ENCODE results near the gene GFRA4. TPM values are rescaled to one million over a fixed set of nuclear protein-coding genes. Genes with fewer than 3 reads are reported as not detected.

Gene GFRA4
- total and polyA plus RNA-seq, 2 donors (not counting 3 experiments of a cell fraction or from before 2014, with no cell fraction given) = not detected

DNA sequence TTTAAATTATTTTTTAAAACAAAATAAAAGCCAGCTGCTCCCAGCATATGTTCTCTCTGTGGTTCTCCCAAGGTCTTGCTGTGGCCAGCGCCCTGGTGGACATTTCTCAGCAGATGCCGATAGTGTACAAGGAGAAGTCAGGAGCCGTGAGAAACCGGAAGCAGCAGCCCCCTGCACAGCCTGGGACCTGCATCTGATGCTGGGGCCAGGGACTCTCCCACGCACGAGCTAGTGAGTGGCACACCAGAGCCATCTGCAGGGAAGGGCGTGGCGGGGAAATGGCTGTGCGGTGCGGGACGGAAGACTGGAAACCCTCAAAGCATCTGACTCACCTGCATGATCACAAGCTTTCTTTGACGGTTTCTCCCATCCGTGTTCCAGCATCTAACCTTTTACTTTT is 16.5 kb downstream of the GFRA4 start:
- CTCF ChIA-PET = interaction anchor here (0.6 to 1.8 kb wide), 4 partner anchors 13 to 436 kb away, joined by 3 to 6 read pairs (median 3); no protein-coding TSS in a partner anchor
- POLR2A ChIA-PET = no interaction called here
- dilution Hi-C loops (cut with MboI; ENCODE audit: extremely low pct_ligation_motif_present, low sequenced_read_pairs) = no loop called here
- H3K36me3 ChIP-seq (ENCODE audit: control insufficient read depth in 2 of 2, extremely low read depth in 1 of 2, insufficient read depth in 2 of 2, low read length in 2 of 2) = peaks cover 0 to 3% of the 10 kb centered on the region in 2 experiments
- no peak for DNase-seq (ENCODE audit: low read depth, low spot score)
- no TSS peak for BruUV-seq (replicated peaks)
- FAIRE-seq = no peak
- no peaks in the 10 kb centered on the region for H3K9me3 ChIP-seq (replicated peaks; ENCODE audit: control insufficient read depth, insufficient read depth, low read length)
- H3K4me2 ChIP-seq (ENCODE audit: insufficient read depth, low read length) = no peak overlapping the region
- H3K27ac ChIP-seq (ENCODE audit: insufficient read depth, low read depth, low read length) = no peak overlapping the region
- no peaks in the 10 kb centered on the region for H4K20me1 ChIP-seq (replicated peaks; ENCODE audit: control insufficient read depth, extremely low read depth, insufficient read depth, low read length)
- no peak overlapping the region for H2AFZ ChIP-seq (ENCODE audit: low read depth, low read length)
- no peaks in the 10 kb centered on the region for H3K27me3 ChIP-seq (ENCODE audit: control insufficient read depth in 2 of 2, insufficient read depth in 2 of 2, low read length in 2 of 2)
- H3K79me2 ChIP-seq (ENCODE audit: control insufficient read depth, insufficient read depth, low read length) = no peaks in the 10 kb centered on the region
- no peak overlapping the region for H3K9ac ChIP-seq (replicated peaks; ENCODE audit: extremely low read depth, insufficient read depth, low read length)
- no peaks in the 10 kb centered on the region for H3K9me1 ChIP-seq (replicated peaks; ENCODE audit: control insufficient read depth, extremely low read depth, insufficient read depth, low read length)
- no peak overlapping the region for H3K4me3 ChIP-seq (replicated peaks in 1 of 3; ENCODE audit: insufficient read depth in 1 of 3, low read depth in 1 of 3, low read length in 3 of 3)
- intact Hi-C loops (cut with micrococcal nuclease) = no loop called here
- TF ChIP-seq, protein P1, sequence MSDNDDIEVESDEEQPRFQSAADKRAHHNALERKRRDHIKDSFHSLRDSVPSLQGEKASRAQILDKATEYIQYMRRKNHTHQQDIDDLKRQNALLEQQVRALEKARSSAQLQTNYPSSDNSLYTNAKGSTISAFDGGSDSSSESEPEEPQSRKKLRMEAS (IDR thresholded peaks at IDR 0.05; ENCODE audit: insufficient read depth, insufficient read length) = no peak
- TF ChIP-seq, protein P2, sequence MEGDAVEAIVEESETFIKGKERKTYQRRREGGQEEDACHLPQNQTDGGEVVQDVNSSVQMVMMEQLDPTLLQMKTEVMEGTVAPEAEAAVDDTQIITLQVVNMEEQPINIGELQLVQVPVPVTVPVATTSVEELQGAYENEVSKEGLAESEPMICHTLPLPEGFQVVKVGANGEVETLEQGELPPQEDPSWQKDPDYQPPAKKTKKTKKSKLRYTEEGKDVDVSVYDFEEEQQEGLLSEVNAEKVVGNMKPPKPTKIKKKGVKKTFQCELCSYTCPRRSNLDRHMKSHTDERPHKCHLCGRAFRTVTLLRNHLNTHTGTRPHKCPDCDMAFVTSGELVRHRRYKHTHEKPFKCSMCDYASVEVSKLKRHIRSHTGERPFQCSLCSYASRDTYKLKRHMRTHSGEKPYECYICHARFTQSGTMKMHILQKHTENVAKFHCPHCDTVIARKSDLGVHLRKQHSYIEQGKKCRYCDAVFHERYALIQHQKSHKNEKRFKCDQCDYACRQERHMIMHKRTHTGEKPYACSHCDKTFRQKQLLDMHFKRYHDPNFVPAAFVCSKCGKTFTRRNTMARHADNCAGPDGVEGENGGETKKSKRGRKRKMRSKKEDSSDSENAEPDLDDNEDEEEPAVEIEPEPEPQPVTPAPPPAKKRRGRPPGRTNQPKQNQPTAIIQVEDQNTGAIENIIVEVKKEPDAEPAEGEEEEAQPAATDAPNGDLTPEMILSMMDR (IDR thresholded peaks at IDR 0.05; ENCODE audit: extremely low read depth in 1 of 2, insufficient read depth in 1 of 2, low read depth in 1 of 2, low read length in 2 of 2) = no peak
- TF ChIP-seq MYC (IDR thresholded peaks at IDR 0.05; ENCODE audit: low read depth, low read length) = no peak
- no peak for TF ChIP-seq EZH2 (IDR thresholded peaks at IDR 0.05; ENCODE audit: borderline replicate concordance, low read depth, low read length, severe bottlenecking)
- TF ChIP-seq FOS (IDR thresholded peaks at IDR 0.05; ENCODE audit: borderline replicate concordance, insufficient read depth, low read length) = no peak
- no peak for TF ChIP-seq GATA2 (IDR thresholded peaks at IDR 0.05; ENCODE audit: insufficient read depth, insufficient read length, low read depth, low read length)
- no peak for TF ChIP-seq POLR2AphosphoS5 (IDR thresholded peaks at IDR 0.05; ENCODE audit: insufficient read depth, low read depth, low read length)
- no peak for TF ChIP-seq POLR2A (IDR thresholded peaks at IDR 0.05; ENCODE audit: low read depth, low read length)
- no peak for TF ChIP-seq JUN (IDR thresholded peaks at IDR 0.05; ENCODE audit: borderline replicate concordance, insufficient read depth, insufficient read length, low read depth)
- H3K4me1 ChIP-seq (ENCODE audit: control insufficient read depth, extremely low read depth, insufficient read depth, low read length) = no peaks in the 10 kb centered on the region

Measured in endothelial cell of umbilical vein (primary cell).